Frontal cortex (tissue), 4 donors: ENCODE measurements around the gene LHX2. TPM values are rescaled to one million over a fixed set of nuclear protein-coding genes. Genes with fewer than 3 reads are reported as not detected.
A peak's percentile ranks its signal among the peaks of the same experiment; 100 is the strongest.
"Not testable (repeated sequence)": the region's sequence is repeated elsewhere in the genome, so short reads cannot be mapped to it uniquely, and the experiment has no call there.

Experiments
- DNase-seq, 2 donors: peaks; one replicate each; pipeline ENCODE4 v3.0.0; 2012; ENCODE audit warnings: low spot score in 2 of 2
- FAIRE-seq: peaks from 2 replicates; lab custom pipeline; 2012; peaks lifted over from hg19 to GRCh38; lab: Jason Lieb, UNC
- total RNA-seq: library from RNA; depleted of rRNA; stranded (reverse); fragments of >200 nt; gene quantifications from one replicate; pipeline ENCODE4 v1.2.3, GENCODE V29; 2014
- donor health status: control.
- donor health status: control.
- donor health status: control.

Gene LHX2, protein sequence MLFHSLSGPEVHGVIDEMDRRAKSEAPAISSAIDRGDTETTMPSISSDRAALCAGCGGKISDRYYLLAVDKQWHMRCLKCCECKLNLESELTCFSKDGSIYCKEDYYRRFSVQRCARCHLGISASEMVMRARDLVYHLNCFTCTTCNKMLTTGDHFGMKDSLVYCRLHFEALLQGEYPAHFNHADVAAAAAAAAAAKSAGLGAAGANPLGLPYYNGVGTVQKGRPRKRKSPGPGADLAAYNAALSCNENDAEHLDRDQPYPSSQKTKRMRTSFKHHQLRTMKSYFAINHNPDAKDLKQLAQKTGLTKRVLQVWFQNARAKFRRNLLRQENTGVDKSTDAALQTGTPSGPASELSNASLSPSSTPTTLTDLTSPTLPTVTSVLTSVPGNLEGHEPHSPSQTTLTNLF
- 73.0 TPM for total RNA-seq

DNA sequence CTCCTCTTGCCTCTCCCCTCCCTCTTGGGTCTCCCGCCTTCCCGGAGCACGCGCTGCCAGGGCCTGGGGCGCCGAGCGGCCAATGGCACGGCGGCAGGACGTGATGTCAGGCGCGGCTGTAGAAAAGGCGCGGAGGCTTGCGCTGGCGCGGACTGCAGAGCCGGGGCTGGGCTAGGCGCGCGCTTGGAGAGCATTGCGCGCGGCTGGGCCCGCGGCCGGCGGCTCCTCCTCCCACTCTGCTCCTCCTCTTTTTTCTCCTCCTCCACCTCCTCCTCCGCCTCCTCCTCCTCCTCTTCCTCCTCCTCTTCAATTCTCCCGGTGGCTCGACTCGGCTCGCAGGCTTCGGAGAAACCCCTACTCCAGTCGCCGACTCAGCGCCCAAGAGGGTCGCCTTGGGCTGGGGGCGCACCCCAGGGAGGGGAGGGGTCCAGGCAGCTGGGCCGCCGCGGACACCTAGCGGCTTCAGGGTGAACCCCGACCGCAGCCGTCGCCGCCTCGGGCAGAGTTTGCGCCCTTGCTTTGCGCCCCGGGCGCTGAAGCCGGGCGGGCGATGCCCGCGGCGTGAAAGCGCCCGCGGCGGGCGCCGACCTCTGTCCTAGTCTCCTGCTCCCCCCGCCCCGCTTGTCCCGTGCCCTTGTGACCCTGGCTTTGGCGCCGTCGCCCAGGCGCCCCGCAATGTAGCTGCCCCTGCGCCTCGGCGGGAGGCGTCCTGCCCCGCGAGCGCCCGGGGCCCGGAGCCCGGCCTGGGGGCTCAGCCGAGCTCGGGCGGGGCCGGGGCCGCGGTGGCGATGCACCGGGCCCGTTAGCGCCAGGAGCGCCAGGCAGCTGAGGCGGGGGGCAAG is at the start of gene LHX2:
TSS of gene LHX2 (plus strand) at position 309 of the 842 bp plus-strand sequence. CDS start 581 bp downstream, outside the sequence.
- peak; percentile 79 to 80 for DNase-seq
- FAIRE-seq = no peak

DNA sequence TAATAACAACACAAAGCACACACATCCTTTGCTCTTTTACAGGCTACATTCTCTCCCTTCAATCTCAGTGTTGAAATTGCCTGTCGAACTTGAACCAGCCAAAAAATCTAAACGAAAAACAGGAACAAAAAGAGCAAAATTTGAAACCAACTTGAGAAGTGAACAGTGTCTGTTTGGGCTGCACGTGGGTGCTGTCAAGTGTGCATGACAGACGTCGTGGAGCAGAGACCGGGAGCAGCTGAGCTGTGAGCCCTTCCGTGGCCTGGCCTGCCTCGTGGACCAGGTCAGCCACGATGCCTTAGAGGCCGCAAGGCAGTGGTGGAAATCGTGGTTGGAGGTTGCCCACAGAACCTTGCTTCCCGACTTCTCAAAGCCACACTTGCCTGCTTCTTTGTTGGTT is 46.8 kb upstream of the LHX2 start:
- no peak for DNase-seq
- no peak for FAIRE-seq

DNA sequence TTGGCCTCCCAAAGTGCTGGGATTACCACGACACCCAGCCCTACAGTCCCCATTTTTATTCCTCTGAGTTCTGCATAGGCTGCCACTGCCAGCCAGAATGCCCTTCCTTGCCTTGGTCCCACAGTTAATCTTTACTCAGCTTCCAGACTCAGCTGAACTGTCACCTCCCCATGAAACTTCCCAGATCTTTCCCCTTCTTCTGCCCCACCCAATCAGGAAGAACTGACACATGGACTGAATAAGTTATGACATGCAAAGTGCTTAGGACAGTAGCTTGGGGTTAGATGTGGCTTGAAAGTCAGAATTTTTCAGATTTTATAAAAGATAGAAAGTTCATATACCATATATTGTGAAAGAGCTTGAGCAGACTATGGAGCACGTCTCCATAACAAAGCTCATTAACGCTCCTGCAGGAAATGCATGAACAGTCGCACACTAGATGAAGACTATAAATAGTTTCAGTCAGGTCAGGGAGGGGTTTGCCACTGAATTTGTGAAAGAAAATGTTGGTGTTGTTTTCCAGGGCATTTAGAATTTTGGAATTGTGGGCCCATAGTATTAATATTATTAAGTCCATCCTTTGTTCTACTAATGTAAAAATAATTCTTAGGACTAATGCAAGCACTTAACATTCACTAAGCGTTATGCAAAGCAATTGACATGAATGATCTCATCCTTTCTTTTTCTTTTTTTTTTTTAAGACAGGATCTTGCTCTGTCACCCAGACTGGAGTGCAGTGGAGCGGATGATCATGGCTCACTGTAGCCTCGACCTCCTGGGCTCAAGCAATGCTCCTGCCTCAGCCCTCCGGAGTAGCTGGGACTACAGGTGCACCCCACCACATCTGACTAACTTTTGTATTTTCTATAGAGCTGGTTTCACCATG is 45.5 kb upstream of the LHX2 start:
- DNase-seq = no peak

DNA sequence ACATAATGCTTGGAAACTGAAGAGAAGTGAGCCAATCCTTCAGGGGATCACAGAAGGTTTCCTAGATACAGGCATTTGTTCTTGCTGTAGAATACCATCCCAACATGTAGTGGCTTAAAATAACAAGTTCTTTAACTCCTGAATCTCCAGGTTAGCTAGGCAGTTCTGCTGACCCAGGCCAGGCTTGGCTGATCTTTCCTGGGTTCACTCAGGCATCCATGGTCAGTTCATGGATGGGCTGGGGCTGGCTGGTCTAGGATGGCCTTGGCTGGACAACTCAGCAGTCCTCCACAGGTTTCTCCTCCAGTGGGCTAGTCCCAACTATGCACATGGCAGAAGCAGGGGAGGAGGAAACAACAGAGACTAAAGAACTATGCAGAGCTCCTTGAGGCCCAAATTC is 44.2 kb upstream of the LHX2 start:
- DNase-seq (no peak), FAIRE-seq (no peak)

More for the DNA sequence above, 45.5 kb upstream of the LHX2 start:
- no peak for FAIRE-seq

DNA sequence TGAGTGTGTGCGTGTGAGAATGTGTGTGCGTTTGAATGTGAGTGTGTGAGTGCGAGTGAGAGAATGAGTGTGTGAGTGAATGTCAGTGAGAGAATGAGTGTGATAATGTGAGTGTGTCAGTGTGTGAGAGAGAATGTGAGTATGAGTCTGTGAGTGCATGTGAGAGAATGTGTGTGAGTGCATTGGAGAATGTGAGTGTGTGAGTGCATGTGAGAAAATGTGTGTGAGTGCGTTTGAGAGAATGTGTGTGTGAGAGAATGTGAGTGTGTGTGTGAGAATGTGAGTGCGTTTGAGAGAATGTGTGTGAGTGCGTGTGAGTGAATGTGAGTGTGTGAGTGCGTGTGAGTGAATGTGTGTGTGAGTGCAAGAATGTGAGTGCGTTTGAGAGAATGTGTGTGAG is 39.0 kb upstream of the LHX2 start:
- FAIRE-seq = no peak
- DNase-seq = no peak

DNA sequence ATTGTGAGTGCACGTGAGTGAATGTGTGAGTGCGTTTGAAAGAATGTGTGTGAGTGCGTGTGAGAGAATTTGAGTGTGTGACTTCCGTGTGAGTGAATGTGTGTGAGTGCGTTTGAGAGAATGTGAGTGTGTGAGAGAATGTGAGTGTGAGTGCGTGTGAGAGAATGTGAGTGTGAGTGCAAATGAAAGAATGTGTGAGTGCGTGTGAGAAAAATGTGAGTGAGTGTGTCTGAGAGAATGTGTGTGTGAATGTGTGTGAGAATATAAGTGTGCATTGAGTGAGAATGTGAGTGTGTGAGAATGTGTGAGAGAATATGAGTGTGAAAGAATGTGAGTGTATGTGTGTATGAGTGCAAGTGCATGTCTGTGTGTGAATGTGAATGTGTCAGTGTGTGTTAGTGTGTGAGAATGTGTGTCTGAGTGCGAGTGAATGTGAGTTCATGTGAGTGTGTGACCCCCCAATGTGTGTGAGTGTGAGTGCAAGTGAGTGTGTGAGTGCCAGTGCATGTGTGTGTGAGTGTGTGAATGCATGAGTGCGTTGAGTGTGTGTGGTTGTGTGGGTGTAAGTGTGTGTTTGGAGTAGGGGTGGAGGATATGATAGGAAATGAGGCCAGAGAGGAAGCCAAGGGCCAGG is 37.9 kb upstream of the LHX2 start:
- no peak for FAIRE-seq
- no peak for DNase-seq

DNA sequence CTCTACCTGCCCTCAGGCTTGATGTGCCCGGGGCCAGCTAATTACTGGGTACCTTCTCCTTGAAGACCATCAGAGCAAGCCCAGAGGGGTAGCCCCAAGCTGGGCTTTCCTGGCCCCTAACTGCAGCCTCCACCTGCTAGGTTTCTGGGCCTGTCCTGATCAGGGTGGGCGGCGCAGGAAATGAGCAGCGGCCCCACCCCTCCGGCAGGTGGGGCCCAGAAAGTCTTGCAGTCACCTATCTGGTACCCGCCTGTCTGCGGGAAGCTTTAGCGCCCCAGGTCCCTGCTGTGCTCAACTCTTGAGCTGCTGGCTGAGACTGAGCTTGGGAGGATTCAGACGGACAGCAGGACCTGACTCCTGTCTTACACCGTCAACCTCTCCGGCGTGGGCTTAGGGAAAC is 37.1 kb upstream of the LHX2 start:
- FAIRE-seq (no peak), DNase-seq (no peak)

DNA sequence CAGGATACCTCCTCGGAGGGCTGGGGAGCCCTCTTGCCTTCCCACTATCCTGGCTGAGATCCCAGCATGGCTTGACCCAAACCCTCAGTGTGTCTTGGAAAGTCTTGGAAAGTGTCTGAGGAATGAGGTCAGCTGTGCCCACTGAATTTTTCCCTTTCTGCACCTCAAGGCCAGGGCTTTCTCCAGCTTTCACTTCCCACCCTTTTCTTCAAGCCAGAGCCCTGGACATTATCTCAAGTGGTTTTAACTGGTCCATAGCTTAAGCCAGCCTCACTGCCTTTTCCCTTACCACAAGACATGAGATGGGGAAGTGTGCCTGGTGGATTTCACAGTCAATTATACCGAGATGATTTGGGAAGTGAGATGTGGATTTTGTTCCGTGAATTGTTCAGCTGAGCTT is 35.7 kb upstream of the LHX2 start:
- no peak for FAIRE-seq
- DNase-seq = no peak

DNA sequence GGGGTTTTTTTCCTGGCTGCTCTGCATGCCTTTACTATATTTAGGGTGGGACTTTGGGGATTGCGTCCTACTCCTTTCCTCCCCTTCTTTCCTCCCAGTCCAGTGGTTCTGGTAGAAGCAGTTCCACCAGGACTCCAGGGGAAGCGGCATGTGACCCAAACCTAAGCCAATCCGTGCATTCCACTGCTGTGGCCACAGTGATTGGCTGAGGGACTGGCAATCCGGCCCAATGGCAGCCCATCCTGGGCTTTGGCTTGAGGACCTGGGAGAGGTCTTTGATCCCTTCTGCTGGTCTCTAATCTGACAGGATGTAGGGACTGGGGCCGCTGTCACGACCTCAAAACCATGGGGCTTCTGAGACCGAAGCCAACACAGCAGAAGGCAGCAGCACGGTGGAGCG is 35.0 kb upstream of the LHX2 start:
- FAIRE-seq, DNase-seq: not testable (repeated sequence)

DNA sequence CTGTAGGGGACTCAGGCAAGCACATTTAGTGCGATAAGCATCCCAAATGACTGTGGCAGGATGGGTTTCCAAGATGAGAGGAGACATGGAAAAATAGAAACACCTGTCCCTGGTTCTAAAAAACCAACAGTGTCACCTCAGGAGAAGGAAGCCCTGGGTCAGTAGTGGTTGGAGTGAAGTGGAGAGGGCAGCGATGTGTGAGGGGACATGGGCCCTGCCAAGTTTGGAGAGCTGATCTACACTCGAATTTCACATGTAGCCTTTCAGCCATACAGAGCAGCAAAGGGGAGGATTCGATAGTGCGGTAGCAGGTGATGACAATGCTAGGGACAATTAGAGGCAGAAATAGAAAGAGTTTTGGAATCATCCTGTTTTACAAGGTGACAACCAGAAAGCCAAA is 32.6 kb upstream of the LHX2 start:
- FAIRE-seq = no peak

DNA sequence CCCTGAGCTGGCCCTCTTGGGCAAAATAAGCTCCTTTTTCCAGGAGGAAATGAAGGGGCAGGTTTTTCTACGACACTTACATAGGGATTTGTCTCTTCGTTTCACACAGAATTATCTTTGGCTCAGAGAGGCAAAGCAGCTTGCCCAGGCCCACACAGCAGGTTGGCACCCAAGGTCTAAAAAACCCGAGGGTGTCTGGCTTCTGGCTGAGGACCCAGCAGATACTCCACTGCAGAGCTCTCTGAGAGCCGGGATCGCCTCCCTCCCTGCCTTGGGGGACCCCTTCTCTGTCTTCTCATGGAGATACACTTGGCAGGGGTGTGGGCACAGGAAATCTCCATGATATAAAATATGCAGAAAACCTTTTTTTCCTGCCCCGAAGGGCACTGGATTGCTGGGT is 29.0 kb upstream of the LHX2 start:
- FAIRE-seq (no peak), DNase-seq (no peak)

More for the DNA sequence above, 32.6 kb upstream of the LHX2 start:
- no peak for DNase-seq

DNA sequence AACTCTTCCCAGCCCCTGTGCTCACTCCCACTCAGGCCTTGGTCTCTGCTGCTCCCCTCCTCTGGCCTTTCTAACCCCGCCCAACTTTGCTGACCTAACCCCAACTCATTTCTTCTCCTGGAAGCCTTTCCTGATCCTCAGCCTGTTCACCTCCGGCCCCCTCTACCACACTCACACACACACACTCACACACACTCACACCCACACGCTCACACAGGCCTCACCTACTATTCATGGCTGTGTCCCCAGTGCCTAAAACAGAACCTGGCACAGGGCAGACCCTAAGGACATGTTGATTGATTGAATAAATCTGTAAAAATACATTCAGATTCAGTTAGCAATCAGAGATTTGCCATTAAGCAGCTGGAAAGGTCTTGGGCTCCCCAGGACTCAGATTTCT is 28.5 kb upstream of the LHX2 start:
- FAIRE-seq (no peak), DNase-seq (no peak)

DNA sequence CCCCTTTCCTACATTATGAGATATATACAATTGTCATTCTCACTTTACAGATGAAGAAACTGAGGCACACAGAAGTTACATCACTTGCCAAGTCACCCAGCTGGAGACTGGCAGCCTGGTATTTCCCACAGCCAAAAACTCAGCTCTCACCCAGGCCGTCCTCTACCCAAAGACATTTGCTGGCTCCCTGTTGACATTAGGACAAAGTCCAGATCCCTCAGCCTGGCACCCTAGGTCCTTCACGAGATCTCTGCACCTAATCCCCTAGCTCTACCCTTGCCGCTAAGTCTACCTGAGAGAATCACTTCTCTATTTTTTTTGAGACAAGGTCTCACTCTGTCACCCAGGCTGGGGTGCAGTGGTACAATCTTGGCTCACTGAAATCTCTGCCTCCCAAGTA is 26.8 kb upstream of the LHX2 start:
- DNase-seq = no peak
- FAIRE-seq = no peak

DNA sequence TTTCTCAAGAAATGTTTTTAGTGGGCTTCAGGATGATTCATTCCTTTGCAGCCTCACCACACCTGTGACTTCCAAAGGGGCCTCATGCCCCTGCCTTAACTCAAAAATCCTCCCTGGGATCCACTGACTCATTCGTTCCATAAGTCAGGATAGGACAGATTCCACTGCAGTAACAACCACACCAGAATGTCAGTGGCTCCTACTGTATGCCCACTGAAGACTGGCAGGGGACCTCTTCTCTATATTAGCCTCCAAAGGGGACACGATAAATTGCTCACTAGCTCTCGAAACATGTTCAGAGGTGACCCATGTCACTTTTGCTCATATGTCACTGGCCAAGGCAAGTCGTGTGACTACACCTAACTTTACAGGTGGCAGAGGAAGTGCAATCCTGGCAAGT is 25.7 kb upstream of the LHX2 start:
- FAIRE-seq = no peak
- DNase-seq = no peak

DNA sequence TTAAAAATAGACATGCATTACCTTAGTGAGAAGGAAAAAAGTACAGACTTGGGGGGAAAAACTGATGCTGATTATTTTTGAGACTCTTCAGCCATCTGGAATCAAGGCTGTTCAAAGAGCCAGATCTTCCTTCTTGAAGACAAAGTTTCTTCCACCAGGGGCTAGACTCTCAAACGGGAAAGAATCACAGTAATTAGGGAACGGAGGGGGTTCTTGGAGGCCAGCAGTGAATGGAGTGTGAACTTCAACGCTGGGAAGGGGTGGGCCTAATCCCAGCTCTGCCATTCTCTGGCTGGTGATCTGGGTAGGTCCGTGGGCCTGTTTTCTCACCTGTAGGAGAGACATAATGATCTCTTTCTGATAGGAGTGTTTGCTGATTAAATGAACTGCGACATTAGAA is 21.1 kb upstream of the LHX2 start:
- DNase-seq = no peak

DNA sequence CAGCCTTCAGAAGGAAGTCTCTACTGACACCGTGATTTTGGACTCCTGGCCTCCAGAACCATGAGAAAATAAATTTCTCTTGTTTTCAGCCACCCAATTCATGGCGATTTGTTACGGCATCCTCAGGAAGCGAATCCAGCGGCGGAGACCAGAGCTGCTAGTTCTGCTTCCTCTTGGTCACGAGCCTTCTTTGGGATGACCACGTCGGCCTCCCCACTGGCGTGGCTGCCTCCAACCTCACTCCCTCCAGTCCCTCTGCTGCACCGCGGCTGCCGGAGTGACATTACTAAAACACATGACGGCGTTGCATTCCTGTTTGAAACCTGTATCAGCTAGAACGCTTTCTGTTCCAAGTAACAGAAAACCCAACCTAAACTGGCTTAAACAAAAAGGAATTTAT is 18.9 kb upstream of the LHX2 start:
- FAIRE-seq, DNase-seq: not testable (repeated sequence)

More for the DNA sequence above, 21.1 kb upstream of the LHX2 start:
- no peak for FAIRE-seq

DNA sequence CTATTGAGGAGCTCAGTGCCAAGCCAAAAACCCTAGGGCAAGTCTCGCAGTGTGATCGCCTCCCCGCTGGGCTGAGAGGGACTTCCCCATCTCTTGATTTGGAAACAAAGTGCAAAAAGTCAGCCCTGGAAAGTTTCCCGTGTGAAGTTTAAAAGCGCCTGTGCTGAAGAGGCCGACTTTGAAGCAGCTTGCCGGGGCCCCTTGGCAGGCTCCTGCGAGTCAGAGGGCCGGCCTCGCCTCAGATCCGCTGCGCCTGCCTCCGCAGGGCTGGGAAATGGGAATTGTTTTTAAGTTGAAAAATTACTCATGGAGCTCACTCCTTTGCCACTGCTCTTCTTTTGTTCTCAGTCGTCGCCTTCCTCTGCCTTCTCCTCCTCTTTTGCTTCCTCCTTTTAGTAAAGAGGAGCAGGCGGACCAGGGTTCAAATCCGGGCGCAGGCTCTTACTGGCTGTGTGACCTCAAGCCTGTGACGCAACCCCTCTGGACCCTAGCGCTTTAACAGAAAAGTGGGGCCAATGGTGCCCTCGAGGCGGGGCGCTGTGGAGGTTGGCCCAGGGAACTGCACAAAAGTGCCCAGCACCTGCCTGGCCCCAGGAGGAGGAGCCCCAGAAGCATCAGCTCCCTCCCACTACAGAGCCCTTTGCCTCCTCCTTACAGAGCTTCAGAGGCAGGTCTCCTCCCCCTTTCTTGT is 14.7 kb upstream of the LHX2 start:
- no peak for DNase-seq
- no peak for FAIRE-seq

DNA sequence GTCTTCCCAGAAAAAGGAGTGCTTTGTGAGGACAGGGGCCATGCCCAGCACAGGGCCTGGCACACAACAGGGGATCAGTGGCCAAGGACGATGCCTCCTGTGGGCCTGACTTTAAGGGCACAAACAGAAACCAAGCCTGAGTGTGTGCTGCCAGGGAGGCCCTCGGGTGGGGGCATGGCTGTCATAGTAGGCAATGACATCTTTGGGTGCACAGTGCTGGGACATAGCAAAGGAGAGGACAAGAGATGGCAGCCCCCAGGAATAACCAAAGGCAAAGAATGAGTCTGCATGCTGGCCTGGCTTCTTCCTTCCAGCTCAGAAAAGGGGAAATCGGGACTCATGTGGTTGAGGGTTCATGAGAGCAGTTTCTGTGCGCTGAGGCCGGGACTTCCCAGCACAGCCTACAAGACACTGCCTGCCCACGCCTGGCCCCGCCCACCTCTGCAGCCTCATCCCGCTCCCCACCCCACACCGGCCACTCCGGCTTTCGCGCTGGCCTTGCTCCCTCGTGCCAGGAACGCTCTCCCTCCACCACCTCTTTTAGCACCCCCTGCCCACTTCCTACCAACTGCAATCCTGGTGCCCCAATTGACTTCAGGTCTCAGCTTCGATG is 13.8 kb upstream of the LHX2 start:
- FAIRE-seq (no peak), DNase-seq (peak in 1 of 2 donors; percentile 27)
